GM19455 (cell line): ENCODE measurements around the gene ARSK.

Experiments used
- ATAC-seq: cut with Tn5 transposase; IDR thresholded peaks from one replicate; pipeline ENCODE4 v1.9.1; 2021; ENCODE audit not compliant: unreplicated experiment

ARSK gene

GRCh38 chr5:95554647-95555548 is at the start of gene ARSK, which contains the start of gene SKIC3:
Gene ARSK, plus strand, starts transcription at chr5:95555101. Its CDS starts 178 bp downstream, at chr5:95555279.
Gene SKIC3, minus strand, starts transcription at chr5:95554977. Its CDS starts 7,827 bp downstream, at chr5:95547150.
- peak; percentile 95 for ATAC-seq

- no peak for ATAC-seq
These were observed 46.4 kb upstream of the ARSK start for GRCh38 chr5:95508550-95508949.

GRCh38 chr5:95511606-95512005 is 43.3 kb upstream of the ARSK start:
- no peak for ATAC-seq

- ATAC-seq = no peak
These were observed 36.5 kb upstream of the ARSK start for GRCh38 chr5:95518417-95518816.

GRCh38 chr5:95519151-95519550 is 35.8 kb upstream of the ARSK start:
- no peak for ATAC-seq

- ATAC-seq = no peak
These were observed 35.2 kb upstream of the ARSK start for GRCh38 chr5:95519681-95520080.

GRCh38 chr5:95520206-95520605 is 34.7 kb upstream of the ARSK start:
- no peak for ATAC-seq

- no peak for ATAC-seq
These were observed 30.5 kb upstream of the ARSK start for GRCh38 chr5:95524423-95524822.

GRCh38 chr5:95526871-95527270 is 28.0 kb upstream of the ARSK start:
- no peak for ATAC-seq

- no peak for ATAC-seq
These were observed 26.3 kb upstream of the ARSK start for GRCh38 chr5:95528565-95528964.

GRCh38 chr5:95530416-95530815 is 24.5 kb upstream of the ARSK start:
- ATAC-seq = no peak

- no peak for ATAC-seq
These were observed 23.4 kb upstream of the ARSK start for GRCh38 chr5:95531491-95531890.

- ATAC-seq = no peak
These were observed 22.5 kb upstream of the ARSK start for GRCh38 chr5:95532415-95532814.

- ATAC-seq = no peak
These were observed 21.8 kb upstream of the ARSK start for GRCh38 chr5:95533106-95533505.

- no peak for ATAC-seq
These were observed 21.1 kb upstream of the ARSK start for GRCh38 chr5:95533761-95534160.

GRCh38 chr5:95537501-95537900 is 17.4 kb upstream of the ARSK start:
- ATAC-seq = no peak

GRCh38 chr5:95543017-95543705 is 11.7 kb upstream of the ARSK start:
- ATAC-seq = no peak

- ATAC-seq = no peak
These were observed 5.9 kb upstream of the ARSK start for GRCh38 chr5:95549030-95549429.

- peak; percentile 38 for ATAC-seq
These were observed 612 bp upstream of the ARSK start for GRCh38 chr5:95554331-95554646.

GRCh38 chr5:95555553-95555952 is 652 bp downstream of the ARSK start:
- ATAC-seq = no peak

GRCh38 chr5:95557841-95558240 is 2.9 kb downstream of the ARSK start:
- ATAC-seq = no peak

GRCh38 chr5:95562282-95562681 is 7.4 kb downstream of the ARSK start:
- ATAC-seq = no peak
